NCI-H446 treated with DMSO at 0.1 percent for 48 hours (cell line): ENCODE measurements around the gene TREH.

Experiments used
- DNase-seq: peaks from one replicate; lab custom pipeline; 2025; lab: John Stamatoyannopoulos, UW

The TREH gene

DNA sequence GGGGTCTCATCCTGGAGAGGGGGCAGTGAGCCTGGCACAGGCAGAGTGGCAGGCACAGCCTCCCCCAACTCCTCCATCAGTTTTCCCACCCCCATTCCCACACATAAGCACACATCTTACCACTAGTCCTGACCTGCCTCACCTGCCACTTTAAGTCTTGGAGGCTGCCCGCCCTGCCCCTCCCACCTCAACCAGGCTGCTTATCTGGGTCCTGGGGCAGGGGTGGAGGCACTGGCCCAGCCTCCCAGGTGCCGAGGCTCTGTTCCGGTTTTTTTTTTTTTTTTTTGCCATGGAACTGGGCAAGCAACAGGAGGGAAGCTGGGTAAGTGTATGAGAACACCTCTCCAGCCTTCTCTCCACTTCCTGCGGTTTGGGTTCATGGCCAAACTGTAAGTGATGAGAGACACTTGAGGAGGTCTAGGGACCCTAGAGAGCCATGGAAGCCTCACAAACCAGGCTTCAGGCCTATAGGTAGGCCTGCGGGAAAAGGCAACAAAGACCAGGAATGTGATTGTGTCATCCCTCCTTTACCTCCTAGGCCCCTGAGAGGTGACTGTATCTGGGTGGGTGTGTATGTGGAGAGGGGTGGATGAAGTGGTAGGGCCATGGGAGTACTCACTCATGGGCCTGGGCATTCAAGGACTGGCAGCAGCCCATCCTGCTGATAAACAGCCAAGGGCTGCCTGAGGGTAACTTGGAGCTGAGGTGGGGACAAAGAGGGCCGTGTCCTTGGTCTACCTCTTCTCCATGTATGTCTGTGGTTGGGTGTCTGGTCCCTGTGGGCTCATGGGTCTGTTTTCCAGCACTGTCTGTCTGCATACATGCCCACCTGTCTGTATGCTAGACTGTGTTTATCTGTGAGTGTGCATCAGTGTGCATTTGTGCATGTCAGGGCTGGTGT is 49.4 kb downstream of the TREH start:
- no peak for DNase-seq

DNA sequence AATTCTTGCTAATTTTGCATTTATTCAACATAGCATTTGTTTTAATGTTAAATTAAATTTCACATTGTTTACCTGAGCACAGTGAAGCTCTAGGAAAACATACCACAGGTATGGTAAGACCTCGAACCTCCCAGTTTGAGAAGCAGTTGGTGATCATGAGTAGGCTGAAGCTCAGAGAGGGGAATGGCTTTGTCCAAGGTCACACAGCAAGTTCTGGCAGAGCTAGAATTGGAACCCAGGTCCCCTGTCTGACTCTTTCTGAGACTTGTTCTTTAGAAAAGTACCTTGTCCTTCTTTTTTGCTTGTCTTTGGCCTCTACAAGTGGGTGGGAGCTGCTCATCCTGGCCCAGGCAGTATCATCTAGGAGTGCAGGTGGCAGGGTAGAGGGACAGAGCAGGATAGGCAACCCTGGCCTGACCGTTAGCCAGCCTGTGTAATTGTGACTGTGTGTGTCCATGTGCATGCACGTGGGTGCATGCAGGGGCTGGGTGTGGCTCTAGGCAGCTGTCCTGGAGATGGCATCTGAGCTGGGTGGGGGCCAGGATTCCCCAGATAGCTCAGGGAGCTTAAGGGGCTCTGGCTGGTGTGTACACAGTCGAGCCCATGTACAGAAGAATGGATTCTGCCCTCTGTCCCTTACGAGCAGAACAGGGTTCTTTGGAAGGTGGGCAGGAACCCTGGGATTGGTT is 50.4 kb downstream of the TREH start:
- DNase-seq = no peak

DNA sequence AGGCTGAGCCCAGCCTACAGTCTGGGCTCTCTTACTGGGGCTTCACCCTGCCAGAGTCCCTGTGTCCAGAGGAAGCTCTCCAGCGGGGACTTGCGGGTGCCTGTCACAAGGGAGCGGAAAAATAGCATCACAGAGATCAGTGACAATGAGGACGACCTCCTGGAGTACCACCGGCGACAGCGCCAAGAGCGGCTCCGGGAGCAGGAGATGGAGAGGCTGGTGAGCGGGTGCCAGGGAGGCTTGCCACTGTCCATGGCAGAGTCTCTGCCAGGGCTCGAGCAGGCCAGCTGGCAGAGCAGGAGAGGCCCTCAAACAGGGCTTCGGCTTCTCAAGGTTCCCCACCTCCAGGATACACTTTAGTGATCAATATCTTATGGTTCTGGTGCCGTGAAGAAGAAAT is 51.0 kb downstream of the TREH start:
- DNase-seq = no peak

DNA sequence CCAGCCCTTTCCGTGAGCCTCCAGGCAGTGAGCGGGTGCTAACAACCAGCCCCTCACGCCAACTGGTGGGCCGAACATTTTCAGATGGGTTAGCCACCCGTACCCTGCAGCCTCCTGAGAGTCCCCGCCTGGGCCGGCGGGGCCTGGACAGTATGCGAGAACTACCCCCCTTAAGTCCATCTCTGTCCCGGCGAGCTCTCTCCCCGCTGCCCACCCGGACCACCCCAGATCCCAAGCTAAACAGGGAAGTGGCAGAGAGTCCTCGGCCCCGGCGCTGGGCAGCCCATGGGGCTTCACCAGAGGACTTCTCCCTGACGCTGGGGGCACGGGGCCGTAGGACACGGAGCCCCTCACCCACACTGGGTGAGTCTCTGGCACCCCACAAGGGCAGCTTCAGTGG is 51.4 kb downstream of the TREH start:
- DNase-seq = no peak

DNA sequence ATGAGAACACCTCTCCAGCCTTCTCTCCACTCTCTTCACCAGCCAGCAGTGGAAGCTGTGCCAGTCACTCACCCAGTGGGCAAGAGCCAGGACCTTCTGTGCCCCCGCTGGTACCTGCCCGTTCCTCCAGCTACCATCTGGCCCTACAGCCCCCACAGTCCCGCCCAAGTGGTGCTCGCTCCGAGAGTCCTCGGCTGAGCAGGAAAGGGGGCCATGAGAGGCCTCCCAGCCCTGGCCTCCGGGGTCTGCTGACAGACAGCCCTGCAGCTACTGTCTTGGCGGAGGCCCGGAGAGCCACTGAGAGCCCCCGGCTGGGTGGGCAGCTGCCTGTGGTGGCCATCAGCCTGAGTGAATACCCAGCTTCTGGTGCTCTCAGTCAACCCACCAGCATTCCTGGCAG is 51.9 kb downstream of the TREH start:
- DNase-seq = no peak

DNA sequence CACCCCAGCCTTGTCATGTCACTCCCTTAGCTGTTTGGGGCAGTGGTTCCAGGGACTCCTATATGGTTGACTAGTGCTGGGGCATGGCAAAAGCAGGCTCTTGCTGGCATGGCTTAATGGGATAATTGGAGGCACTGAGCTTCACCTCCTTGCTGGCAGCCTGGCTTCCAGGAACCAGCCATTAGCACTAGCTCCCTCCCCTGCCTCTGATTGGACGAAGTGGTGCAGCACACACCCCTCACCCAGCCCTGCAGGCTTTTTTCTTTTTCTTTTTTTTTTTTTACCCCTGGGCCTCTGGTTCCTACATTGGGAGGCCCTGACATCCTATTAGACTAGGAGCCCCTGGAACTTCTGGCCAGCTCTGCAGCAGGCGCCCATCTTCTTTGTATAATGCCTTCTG is 53.5 kb downstream of the TREH start:
- peak; percentile 85 for DNase-seq

DNA sequence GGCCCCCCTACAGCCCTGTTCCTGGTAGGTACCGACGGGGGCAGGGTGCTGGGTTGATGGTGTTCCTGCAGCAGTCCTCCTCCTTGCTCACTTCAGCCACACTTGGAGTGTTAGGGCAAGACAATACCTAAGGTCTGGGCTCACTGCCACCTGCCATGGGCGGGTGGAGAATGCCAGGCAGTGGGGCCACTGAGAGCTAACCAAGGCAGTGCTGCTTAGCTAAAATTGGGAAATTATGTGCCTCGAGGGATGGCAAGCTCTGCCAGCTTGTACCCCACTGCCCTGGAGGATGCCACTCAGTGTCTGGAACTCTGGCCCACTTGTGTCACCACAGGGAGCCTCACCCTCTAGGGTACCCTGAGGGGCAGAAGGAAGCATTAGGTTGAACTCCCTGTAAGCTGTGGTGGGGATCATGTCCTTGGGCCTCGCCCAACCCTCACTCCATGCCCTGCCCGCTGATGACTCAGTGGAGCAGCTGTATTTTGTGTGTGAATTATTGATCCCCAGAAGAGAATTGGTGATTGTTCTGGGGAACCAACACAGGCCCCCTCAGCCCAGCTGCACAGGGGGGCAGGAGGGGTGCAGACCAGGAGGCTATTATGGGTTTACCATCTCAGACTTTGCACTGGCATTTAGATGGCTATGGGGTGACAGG is 54.3 kb downstream of the TREH start:
- no peak for DNase-seq

DNA sequence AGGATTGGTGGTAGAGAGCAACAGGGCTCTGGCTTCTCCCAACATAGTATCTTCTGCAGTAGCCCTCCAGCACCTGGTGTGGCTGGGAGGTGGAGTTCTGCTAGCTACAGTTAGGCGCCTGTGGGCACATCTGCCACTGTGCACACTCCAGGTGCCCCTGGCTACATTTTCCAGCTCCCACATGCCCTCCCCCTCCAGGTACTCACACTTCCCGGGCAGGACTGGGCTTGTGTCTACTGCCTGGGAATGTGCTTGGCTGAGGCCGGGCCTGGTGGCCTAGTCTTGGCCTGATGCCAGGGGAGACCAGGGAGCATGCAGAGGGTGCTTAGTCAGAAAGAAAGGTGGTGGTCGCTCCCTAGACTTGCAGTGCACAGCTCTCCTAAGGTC is 56.2 kb downstream of the TREH start:
- DNase-seq = peak; percentile 73

DNA sequence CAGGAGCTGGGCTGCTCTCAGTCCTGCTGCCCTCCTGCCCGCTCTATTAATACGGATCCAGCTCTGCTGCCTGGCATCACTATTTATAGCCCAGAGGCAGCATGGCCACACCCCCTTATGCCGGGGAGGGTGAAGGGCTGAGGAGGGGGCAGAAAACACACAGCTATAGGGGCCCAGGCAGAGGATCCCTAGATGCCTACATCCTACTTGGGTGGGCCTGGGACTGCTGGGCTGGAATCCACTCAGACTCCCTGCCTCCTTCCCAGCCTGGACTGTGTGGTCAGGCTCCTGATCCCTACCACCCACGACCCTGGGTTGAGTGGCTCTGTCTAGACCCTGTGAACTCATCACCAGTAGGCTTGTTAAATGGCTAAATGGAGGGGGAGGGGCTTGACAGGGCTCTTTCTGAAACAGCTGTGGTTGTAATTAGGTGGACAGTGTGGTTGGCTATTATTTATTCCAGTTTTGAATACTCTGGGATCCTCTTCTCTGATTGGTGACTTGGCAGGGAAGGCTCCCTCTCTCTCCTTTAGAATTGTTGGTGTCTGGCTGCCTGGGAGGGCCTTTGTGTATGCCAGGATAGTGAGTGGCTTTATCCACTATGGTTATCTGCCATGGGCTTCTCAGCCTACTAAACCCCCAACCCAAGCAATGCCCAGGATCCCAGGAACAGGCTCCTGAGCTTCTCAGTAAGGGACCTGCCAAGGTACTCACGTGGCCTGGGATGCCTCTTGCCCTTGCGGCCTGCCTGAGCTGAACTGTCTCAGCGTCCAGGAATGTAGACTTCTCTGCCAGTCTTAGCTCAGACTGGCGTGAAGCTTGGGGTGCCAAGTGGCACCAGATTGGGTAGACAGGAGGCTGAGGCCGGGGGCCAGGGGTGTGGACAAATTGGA is 56.8 kb downstream of the TREH start:
- DNase-seq = peak; percentile 90

DNA sequence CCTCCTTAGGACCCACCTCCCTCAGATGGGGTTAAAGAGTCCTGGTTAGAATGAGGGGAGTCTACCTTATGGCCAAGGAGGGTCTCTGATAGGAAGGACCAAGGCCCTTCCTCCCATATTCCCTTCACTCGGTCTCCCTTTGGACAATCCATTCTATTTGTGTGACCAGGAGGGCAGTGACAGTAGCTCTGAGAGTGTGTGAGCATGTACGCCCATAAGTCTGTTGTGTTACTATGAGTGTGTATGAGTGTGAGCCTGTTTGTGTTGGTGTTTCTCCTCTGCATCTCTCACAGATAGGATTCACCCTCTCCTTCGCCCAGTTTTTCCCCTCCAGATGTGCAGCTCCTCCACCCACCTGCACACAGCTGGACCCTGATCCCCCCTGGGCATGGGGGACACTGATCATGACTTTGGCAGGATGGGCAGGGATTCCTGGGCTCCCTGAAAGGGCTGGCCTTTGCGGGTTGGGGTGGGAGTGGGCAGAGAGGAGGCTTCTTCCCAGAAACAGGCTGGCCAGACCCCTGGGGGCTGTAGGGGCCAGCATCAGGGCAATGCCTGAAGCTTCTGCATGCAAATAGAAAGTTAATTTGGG is 57.6 kb downstream of the TREH start:
- DNase-seq = no peak

DNA sequence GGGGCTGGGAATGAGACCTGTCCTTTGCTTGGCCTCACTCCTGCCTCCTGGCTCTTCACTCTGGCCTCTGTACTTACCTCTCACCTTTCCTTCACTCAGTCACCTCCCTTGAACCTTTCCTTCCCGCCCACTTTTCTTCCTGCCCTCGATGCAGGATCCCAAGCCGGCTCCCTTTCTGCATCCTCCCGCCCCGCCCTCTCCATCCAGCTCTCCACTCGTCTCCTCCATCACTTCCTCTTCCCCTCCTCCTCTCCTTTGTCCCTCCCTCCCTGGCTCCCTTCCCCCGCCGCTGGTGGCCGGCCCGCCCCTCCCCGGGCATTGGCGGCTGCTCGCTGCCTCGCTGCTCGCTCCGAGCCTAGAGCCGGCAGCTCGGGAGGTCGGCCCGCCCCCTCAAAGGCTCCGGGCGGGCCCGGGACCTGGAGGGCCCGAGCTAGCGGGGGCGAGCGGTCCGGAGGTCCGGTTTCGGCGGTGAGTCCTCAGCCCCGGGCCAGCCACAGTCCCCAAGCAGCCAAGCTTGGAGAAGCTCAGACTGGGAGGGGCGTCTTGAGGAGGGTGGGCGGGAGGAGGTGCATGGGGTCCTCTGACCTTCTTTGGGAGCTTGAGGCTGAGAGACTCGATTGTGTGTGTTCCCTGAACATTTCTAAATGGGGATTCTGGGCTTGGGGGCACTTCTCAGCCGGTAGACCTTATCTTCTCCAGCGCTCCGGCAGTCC is 58.2 kb downstream of the TREH start:
- no peak for DNase-seq

DNA sequence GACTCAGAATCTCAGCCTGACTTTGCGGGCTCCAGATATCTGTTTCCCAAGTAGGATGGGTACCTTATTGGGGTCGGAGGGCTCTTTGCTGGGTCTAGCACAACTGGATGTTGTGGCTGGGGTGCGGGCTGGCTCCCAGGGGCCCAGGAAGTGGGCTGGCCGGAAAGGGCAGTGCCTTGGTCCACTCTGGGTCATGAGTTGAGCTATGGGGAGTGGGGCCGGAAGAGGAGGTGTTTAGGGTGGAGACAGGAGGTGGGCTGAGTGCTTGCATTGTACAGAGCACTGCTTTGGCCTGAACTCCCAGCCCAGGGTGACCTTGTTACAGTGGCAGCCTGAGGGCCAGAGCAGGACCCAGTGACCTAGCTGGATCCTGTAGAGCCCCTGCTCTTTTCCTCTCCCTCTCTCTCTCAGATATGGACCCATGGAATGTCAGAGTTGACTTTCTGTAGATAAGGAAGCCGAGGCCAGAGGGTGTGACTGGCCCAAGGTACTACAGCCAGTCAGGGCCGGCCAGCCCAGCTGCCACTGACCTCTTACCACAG is 58.9 kb downstream of the TREH start:
- DNase-seq = no peak

DNA sequence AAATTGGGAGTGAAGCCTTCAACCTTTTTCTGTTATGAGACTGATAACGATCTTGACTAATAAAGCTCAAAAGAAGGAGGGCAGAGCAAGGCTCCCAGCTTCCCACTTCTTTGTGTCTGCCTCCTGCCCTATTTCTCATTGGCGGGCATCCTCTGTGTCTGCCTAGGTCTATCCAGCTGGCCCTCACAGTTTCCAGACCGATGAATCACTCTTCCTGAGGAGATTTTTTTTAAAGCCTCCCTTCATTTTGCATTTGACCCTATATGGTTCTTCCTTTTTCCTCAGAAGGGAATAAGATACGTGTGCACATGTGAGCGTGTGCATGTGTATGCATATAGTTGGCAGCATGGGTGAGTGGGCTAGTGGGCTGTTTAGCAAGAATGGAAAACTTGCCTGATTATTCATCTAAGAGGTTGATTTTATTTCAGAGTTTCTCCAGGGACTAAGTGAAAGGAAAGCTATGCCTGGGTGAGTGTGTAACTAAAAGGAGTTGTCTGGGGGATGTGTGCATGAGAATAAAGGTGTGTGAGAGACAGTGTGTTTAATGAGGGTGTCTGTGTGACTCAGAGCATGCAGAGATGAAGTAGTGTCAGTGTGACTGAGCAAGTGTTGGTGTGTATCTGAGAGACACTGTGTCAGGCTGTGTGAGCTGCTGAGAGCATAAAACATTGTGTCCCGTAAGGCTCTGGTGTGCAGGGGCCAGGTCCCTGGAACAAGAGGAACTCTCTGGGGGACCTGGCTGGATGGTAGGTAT is 59.8 kb downstream of the TREH start:
- peak; percentile 94 for DNase-seq

DNA sequence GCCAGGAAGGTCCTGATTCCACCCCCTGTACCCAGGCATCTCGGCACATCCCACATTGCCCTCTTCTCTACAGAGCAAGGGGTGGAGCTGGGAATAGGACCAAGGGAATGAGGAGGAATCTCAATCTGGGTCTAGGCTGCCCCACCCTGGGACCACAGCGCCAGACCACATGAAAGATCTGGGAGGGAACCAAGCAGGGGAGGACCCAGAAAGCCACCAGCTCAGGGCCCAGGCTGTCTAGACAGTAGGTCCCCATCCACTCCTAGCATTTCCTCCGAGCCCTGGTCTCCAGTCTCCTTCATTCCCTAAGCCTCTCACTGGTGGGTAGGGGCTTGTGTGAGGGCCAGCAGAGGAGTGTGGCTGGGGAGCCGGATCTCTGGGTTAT is 60.5 kb downstream of the TREH start:
- no peak for DNase-seq

DNA sequence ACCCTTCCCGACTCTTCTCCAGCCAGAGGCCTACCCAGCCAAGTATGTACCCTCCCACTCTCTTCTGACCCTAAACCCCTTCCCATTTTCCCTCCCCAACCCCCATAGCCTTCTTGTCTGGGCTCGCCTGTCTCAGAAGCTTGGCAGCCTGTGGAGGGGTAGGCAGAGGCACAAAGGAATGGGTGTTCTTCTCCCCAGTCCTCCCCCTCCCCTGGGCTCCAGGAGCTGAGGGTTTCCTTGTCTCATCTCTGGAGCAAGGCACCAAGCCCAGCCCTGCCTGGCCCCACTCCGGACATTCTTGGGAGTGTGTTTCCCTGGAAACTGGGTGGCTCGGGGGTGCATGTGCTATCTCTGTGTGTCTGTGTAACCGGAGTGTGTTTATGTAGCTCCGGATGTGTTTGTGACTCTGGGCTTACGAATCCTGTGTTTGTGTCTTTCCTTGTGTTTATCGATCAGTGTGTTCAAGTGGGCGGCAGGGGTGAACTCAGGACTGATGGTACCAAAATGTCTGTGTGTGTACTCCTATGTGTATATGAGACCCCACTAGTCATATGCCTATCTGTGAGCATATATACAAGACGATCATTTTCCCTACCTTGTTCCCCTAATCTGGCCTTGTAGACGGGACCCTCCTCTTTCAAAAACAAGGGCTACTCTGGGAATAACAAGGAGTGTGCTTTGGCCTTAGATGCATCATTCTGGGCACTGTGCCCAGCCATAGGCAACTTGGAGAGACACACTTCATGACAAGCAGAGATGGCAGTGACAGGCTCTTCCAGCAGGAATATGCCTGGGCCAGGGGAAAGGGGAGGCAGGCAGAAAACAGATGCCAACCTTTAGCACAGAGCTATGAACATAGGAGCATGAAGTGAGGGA is 61.1 kb downstream of the TREH start:
- peak; percentile 95 for DNase-seq

DNA sequence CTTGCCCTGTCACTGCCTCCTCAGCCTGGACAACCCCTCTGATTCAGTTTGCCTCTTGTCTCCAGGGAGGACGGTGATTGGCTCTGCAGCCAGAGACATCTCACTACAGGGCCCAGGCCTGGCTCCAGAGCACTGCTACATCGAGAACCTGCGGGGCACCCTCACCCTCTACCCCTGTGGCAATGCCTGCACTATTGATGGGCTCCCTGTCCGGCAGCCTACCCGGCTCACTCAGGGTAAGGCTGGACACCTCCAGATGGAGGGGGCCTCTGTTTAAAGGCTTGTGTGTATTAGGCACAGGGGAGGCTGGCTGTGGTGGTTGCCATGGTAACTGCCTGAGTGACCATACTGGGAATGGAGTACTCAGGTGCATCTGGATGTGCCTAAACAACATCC is 63.5 kb downstream of the TREH start:
- DNase-seq = no peak

DNA sequence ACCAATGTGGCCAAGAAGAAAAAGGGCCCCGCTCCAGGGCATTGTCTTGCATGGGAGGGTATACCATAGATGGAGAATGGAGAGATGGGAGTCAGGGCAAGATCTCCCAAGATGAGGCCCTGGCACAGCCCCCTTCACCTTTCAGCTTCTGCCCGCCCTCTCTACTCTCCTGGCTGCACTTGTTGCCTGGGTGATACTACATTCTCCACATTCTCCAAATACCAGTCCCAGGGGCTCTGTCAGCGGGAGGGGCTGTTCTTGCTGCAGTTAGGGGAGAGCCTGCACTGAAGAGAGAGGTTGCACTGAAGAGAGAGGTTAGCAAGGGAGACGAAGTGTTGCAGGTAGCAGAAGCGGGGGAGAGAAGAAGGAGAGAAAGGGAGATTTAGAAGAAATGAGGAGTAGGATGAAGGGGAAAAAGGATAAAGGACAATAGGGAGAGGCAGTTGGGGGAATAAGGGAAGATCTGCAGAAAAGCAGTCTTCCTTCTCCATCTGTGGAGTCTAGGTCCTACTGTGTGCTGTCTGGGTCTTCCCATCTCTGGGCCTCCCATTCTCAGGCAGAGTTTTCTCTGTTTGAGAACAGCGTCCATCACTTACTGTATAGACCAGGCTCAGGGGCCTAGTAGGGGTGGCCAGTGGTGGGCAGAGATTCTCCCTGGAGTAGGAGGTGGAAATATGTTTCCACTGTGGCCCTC is 64.0 kb downstream of the TREH start:
- DNase-seq = no peak

DNA sequence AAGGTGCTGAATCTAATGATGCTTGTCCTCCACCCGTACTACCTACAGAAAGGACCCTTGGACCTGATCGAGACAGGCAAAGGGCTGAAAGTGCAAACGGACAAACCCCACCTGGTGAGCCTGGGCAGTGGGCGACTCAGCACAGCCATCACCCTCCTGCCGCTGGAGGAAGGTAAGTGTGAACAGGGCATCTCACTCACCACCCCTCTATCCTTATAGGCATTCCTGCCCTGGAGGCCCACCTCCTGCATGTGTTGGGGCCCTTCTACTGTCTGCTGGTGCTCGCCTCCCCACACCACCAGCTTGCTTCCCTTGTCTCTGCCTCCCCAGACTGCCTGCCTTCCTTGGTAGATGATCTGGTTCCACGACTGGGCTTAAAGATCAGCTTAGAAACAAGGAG is 64.9 kb downstream of the TREH start:
- no peak for DNase-seq
